Astrocyte of the cerebellum (primary cell): ENCODE measurements around the gene MS4A1.
"Not testable (repeated sequence)": the region's sequence is repeated elsewhere in the genome, so short reads cannot be mapped to it uniquely, and the experiment has no call there.

ENCODE experiments used
- DNase-seq: peaks from one replicate; pipeline ENCODE4 v3.0.0-alpha.2; 2011; ENCODE audit warnings: low read depth
- H3K4me3 ChIP-seq: 2 replicates; pipeline ENCODE4 v1.5.1; 2011; ENCODE audit warnings: mild to moderate bottlenecking, low read depth, low read length, moderate library complexity
- CTCF ChIP-seq: IDR thresholded peaks from 2 replicates; pipeline ENCODE4 v1.5.1; 2012; ENCODE audit warnings: low read length, low read depth, moderate library complexity, mild to moderate bottlenecking; ENCODE audit errors: missing control alignments
- in situ Hi-C: cut with HindIII; loops from 2 replicates; pipeline ENCODE4 v1.10.0; 2017; ENCODE audit warnings: low sequenced_read_pairs

MS4A1 gene

GRCh38 chr11:60433401-60433800 is 22.2 kb upstream of the MS4A1 start:
- no peak for TF ChIP-seq CTCF
- in situ Hi-C loops: no loop called here
- no peak for DNase-seq
- H3K4me3 ChIP-seq: no peak overlapping the region

- DNase-seq: no peak
- in situ Hi-C loops: no loop called here
- TF ChIP-seq CTCF: no peak
- H3K4me3 ChIP-seq: no peak overlapping the region
Measured at GRCh38 chr11:60447070-60447469, 8.6 kb upstream of the MS4A1 start.

- in situ Hi-C loops: no loop called here
- DNase-seq: no peak
- TF ChIP-seq CTCF: no peak
- H3K4me3 ChIP-seq: no peak overlapping the region
Measured at GRCh38 chr11:60447846-60448245, 7.8 kb upstream of the MS4A1 start.

GRCh38 chr11:60451185-60451584 is 4.5 kb upstream of the MS4A1 start:
- not testable (repeated sequence) for DNase-seq

GRCh38 chr11:60454212-60454611 is 1.4 kb upstream of the MS4A1 start:
- TF ChIP-seq CTCF: no peak
- H3K4me3 ChIP-seq: no peak overlapping the region
- DNase-seq: no peak
- in situ Hi-C loops: no loop called here

More at GRCh38 chr11:60451185-60451584, 4.5 kb upstream of the MS4A1 start:
- H3K4me3 ChIP-seq, in situ Hi-C loops: not testable (repeated sequence)

- DNase-seq: no peak
- TF ChIP-seq CTCF: no peak
- H3K4me3 ChIP-seq: no peak overlapping the region
- in situ Hi-C loops: no loop called here
Measured at GRCh38 chr11:60457576-60457975, 1.9 kb downstream of the MS4A1 start.

- no peak overlapping the region for H3K4me3 ChIP-seq
- DNase-seq: no peak
- in situ Hi-C loops: no loop called here
- TF ChIP-seq CTCF: no peak
Measured at GRCh38 chr11:60459345-60459744, 3.7 kb downstream of the MS4A1 start.
